DND-41 (cell line): ENCODE data around the gene ZNF75A.

Experiments used
- ATAC-seq: fragments of 200-7000 bp; cut with Tn5 transposase; 3 replicates; pipeline ENCODE4 v1.9.1; 2021; ENCODE audit warnings: low read depth; ENCODE audit not compliant: insufficient read depth
- DNase-seq: peaks from one replicate; pipeline ENCODE4 v3.0.0-alpha.2; 2020
- H2AFZ ChIP-seq: 2 replicates; pipeline ENCODE4 v1.6.0; 2012; ENCODE audit warnings: low read depth, low read length
- H3K27ac ChIP-seq: 2 replicates; pipeline ENCODE4 v1.5.1; 2012; ENCODE audit warnings: low read length, inconsistent platforms
- H3K27me3 ChIP-seq: fragments of 200-600 bp; sonication (generic); 2 replicates; pipeline ENCODE4 v1.6.0; 2012; ENCODE audit warnings: low read length, mild to moderate bottlenecking, inconsistent platforms; ENCODE audit not compliant: insufficient read depth, poor library complexity
- H3K36me3 ChIP-seq: 2 replicates; pipeline ENCODE4 v1.5.1; 2012; ENCODE audit warnings: low read length, inconsistent platforms; ENCODE audit not compliant: insufficient read depth
- H3K4me1 ChIP-seq: 2 replicates; pipeline ENCODE4 v1.5.1; 2012; ENCODE audit warnings: mild to moderate bottlenecking, low read length; ENCODE audit not compliant: insufficient read depth
- H3K4me2 ChIP-seq: 2 replicates; pipeline ENCODE4 v1.6.0; 2012; ENCODE audit warnings: mild to moderate bottlenecking, moderate library complexity, low read length, inconsistent platforms; ENCODE audit not compliant: insufficient read depth
- H3K4me3 ChIP-seq, 2 experiments: fragments of 200-600 bp in 1 of 2; shearing (Covaris generic) in 1 of 2; 2 replicates each; pipeline ENCODE4 v1.5.1; 2012 to 2016; ENCODE audit warnings: inconsistent platforms in 2 of 2, low read length in 2 of 2, mild to moderate bottlenecking in 2 of 2, low read depth in 1 of 2, moderate library complexity in 1 of 2
- H3K79me2 ChIP-seq: 2 replicates; pipeline ENCODE4 v1.6.0; 2012; ENCODE audit warnings: low read length, inconsistent platforms; ENCODE audit not compliant: insufficient read depth
- H3K9ac ChIP-seq: 2 replicates; pipeline ENCODE4 v1.6.0; 2012; ENCODE audit warnings: low read depth, mild to moderate bottlenecking, inconsistent platforms, low read length, moderate library complexity
- H3K9me3 ChIP-seq: 2 replicates; pipeline ENCODE4 v1.5.1; 2012; ENCODE audit warnings: low read length, moderate library complexity, mild to moderate bottlenecking, inconsistent platforms; ENCODE audit not compliant: insufficient read depth, severe bottlenecking
- H4K20me1 ChIP-seq: 2 replicates; pipeline ENCODE4 v1.6.0; 2012; ENCODE audit warnings: low read length; ENCODE audit not compliant: insufficient read depth
- EZH2 ChIP-seq: IDR thresholded peaks from 3 replicates; pipeline ENCODE4 v1.6.1; 2012; ENCODE audit warnings: borderline replicate concordance, low read depth, mild to moderate bottlenecking, moderate library complexity, low read length, inconsistent platforms; ENCODE audit not compliant: severe bottlenecking
- TF ChIP-seq, protein P1 (sequence below): IDR thresholded peaks from 2 replicates; pipeline ENCODE4 v1.5.1; 2012; ENCODE audit warnings: borderline replicate concordance, low read length, moderate library complexity, mild to moderate bottlenecking; ENCODE audit not compliant: poor library complexity, severe bottlenecking; ENCODE audit errors: extremely low read depth

Gene ZNF75A

GRCh38 chr16:3292604-3293003 lies 12.7 kb upstream of the ZNF75A start:
- no peak overlapping the region for H3K9ac ChIP-seq
- H3K27ac ChIP-seq: no peak overlapping the region
- peaks cover 6% of the 10 kb centered on the region for H3K9me3 ChIP-seq
- no peak overlapping the region for H3K4me3 ChIP-seq
- 0 out of 2 replicates have a peak, but pooled peaks cover 4% of the 10 kb centered on the region for H3K4me1 ChIP-seq
- ATAC-seq (no peak), DNase-seq (no peak)
- no peaks in the 10 kb centered on the region for H3K27me3 ChIP-seq
- H3K79me2 ChIP-seq: peaks cover 58% of the 10 kb centered on the region
- no peak overlapping the region for H3K4me2 ChIP-seq
- no peak overlapping the region for H2AFZ ChIP-seq
- H4K20me1 ChIP-seq: peaks cover 37% of the 10 kb centered on the region; the same call in 1 of the 2 replicates
- no peak for TF ChIP-seq EZH2
- TF ChIP-seq, protein P1, sequence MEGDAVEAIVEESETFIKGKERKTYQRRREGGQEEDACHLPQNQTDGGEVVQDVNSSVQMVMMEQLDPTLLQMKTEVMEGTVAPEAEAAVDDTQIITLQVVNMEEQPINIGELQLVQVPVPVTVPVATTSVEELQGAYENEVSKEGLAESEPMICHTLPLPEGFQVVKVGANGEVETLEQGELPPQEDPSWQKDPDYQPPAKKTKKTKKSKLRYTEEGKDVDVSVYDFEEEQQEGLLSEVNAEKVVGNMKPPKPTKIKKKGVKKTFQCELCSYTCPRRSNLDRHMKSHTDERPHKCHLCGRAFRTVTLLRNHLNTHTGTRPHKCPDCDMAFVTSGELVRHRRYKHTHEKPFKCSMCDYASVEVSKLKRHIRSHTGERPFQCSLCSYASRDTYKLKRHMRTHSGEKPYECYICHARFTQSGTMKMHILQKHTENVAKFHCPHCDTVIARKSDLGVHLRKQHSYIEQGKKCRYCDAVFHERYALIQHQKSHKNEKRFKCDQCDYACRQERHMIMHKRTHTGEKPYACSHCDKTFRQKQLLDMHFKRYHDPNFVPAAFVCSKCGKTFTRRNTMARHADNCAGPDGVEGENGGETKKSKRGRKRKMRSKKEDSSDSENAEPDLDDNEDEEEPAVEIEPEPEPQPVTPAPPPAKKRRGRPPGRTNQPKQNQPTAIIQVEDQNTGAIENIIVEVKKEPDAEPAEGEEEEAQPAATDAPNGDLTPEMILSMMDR: no peak
- peaks cover 57% of the 10 kb centered on the region for H3K36me3 ChIP-seq

GRCh38 chr16:3295209-3295608 lies 10.1 kb upstream of the ZNF75A start:
- Histone ChIP-seq H3K27me3 (no peaks in the 10 kb centered on the region), H3K9me3 (no peaks in the 10 kb centered on the region), H2AFZ (no peak overlapping the region), H3K4me2 (no peak overlapping the region), H4K20me1 (peaks cover 28% of the 10 kb centered on the region; the same call in 1 of the 2 replicates), H3K4me1 (0 out of 2 replicates have a peak, but pooled peaks cover 4% of the 10 kb centered on the region), H3K9ac (no peak overlapping the region), H3K27ac (no peak overlapping the region), H3K4me3 (no peak overlapping the region), H3K79me2 (peaks cover 34% of the 10 kb centered on the region), H3K36me3 (peaks cover 38% of the 10 kb centered on the region)
- DNase-seq (no peak), ATAC-seq (no peak)
- TF ChIP-seq EZH2: no peak
- TF ChIP-seq, protein P1: no peak

- DNase-seq (no peak), ATAC-seq (no peak)
- H3K9ac ChIP-seq: no peak overlapping the region
- no peak overlapping the region for H3K4me2 ChIP-seq
- H3K9me3 ChIP-seq: no peaks in the 10 kb centered on the region
- peaks cover 22% of the 10 kb centered on the region; the same call in 1 of the 2 replicates for H4K20me1 ChIP-seq
- no peak overlapping the region for H2AFZ ChIP-seq
- TF ChIP-seq, protein P1: no peak
- TF ChIP-seq EZH2: no peak
- 0 out of 2 replicates have a peak, but pooled peaks cover under 1% of the 10 kb centered on the region for H3K4me1 ChIP-seq
- no peak overlapping the region for H3K4me3 ChIP-seq
- H3K27ac ChIP-seq: no peak overlapping the region
- H3K27me3 ChIP-seq: no peaks in the 10 kb centered on the region
- peaks cover 33% of the 10 kb centered on the region for H3K36me3 ChIP-seq
- H3K79me2 ChIP-seq: peaks cover 29% of the 10 kb centered on the region
Observed at GRCh38 chr16:3295783-3296182, 9.5 kb upstream of the ZNF75A start.

GRCh38 chr16:3304370-3304769 lies 927 bp upstream of the ZNF75A start:
- no peak for DNase-seq
- peaks cover 22% of the 10 kb centered on the region for H3K4me1 ChIP-seq

More at GRCh38 chr16:3304370-3304769, 927 bp upstream of the ZNF75A start:
- H3K9ac ChIP-seq: no peak overlapping the region
- no peak overlapping the region for H3K27ac ChIP-seq
- no peak overlapping the region for H3K4me3 ChIP-seq
- H3K36me3 ChIP-seq: peaks cover 9% of the 10 kb centered on the region; the same call in 1 of the 2 replicates
- no peak overlapping the region for H2AFZ ChIP-seq
- H3K27me3 ChIP-seq: no peaks in the 10 kb centered on the region
- no peak for ATAC-seq
- H3K9me3 ChIP-seq: no peaks in the 10 kb centered on the region
- TF ChIP-seq, protein P1: no peak
- no peak for TF ChIP-seq EZH2
- H3K4me2 ChIP-seq: peak overlapping the region; percentile 63
- no peaks in the 10 kb centered on the region for H4K20me1 ChIP-seq
- H3K79me2 ChIP-seq: peaks cover 8% of the 10 kb centered on the region; the same call in 1 of the 2 replicates
